ENCODE results near the gene NEXN. TPM values are rescaled to one million over a fixed set of nuclear protein-coding genes. Genes with fewer than 3 reads are reported as not detected.

The NEXN gene
- polyA plus RNA-seq, 1 of the 3 experiments (the other 2 are of a cell fraction): 3.6 TPM

GRCh38 chr1:77899647-77900320, 11.4 kb downstream of the NEXN start:
- Histone ChIP-seq H3K36me3 (replicated peaks in 1 of 2; ENCODE audit: control insufficient read depth in 1 of 2, insufficient read depth in 2 of 2, low read length in 1 of 2) (peaks cover 0 to 19% of the 10 kb centered on the region in 2 experiments), H3K9me2 (no peaks in the 10 kb centered on the region), H3K27me3 (ENCODE audit: insufficient read depth) (no peaks in the 10 kb centered on the region), H3K4me2 (no peak overlapping the region), H3K9ac (no peak overlapping the region), H2AFZ (ENCODE audit: low read depth) (no peak overlapping the region), H3F3A (replicated peaks; ENCODE audit: insufficient read depth) (peaks cover 19% of the 10 kb centered on the region), H3K79me2 (ENCODE audit: insufficient read depth) (peaks cover 58% of the 10 kb centered on the region), H3K9me3 (no peaks in the 10 kb centered on the region), H4K20me1 (ENCODE audit: insufficient read depth) (no peaks in the 10 kb centered on the region), H3K4me1 (ENCODE audit: control insufficient read depth in 1 of 2, insufficient read depth in 2 of 2, low read depth in 1 of 2, low read length in 1 of 2) (0 out of 4 replicates have a peak, but pooled peaks cover 0 to 5% of the 10 kb centered on the region in 2 experiments), H3K4me3 (ENCODE audit: low read depth in 2 of 2, low read length in 1 of 2) (no peak overlapping the region), H3K27ac (ENCODE audit: low read depth in 2 of 2, low read length in 1 of 2) (no peak overlapping the region)
- DNase-seq: no peak
- WGBS (ENCODE audit: low lambda C conversion rate): 92% methylated on average over 4 of the region's 4 CpGs
- CTCF ChIA-PET: interaction anchor here (0.7 to 2.0 kb wide), 18 partner anchors 10 to 747 kb away, joined by 3 to 13 read pairs (median 4); partner anchors contain the start of genes MIGA1 and NEXN
- TF ChIP-seq FOXJ3 (CRISPR knock-in tag; IDR thresholded peaks at IDR 0.05) (no peak), RAD21 (IDR thresholded peaks at IDR 0.05; ENCODE audit: low read length) (no peak), PBX3 (IDR thresholded peaks at IDR 0.05) (no peak), POLR2AphosphoS5 (IDR thresholded peaks at IDR 0.05; ENCODE audit: low read depth, low read length) (no peak), RCOR1 (IDR thresholded peaks at IDR 0.05; ENCODE audit: low read length) (no peak), TCF12 (IDR thresholded peaks at IDR 0.05) (no peak), JUND (IDR thresholded peaks at IDR 0.05) (0 out of 2 replicates have a peak, but pooled peaks have one; percentile 18), SIN3A (IDR thresholded peaks at IDR 0.05; ENCODE audit: borderline replicate concordance, low read depth, low read length) (no peak)
- TF ChIP-seq, protein P1, sequence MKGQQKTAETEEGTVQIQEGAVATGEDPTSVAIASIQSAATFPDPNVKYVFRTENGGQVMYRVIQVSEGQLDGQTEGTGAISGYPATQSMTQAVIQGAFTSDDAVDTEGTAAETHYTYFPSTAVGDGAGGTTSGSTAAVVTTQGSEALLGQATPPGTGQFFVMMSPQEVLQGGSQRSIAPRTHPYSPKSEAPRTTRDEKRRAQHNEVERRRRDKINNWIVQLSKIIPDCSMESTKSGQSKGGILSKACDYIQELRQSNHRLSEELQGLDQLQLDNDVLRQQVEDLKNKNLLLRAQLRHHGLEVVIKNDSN (IDR thresholded peaks at IDR 0.05; ENCODE audit: borderline replicate concordance, low read depth): no peak
- POLR2A ChIA-PET: no interaction called here

- CTCF ChIA-PET: interaction anchor here (0.6 to 2.0 kb wide), 20 partner anchors 13 to 748 kb away, joined by 3 to 13 read pairs (median 3); partner anchors contain the start of gene NEXN
- Histone ChIP-seq H4K20me1 (ENCODE audit: insufficient read depth) (no peaks in the 10 kb centered on the region), H3K27me3 (ENCODE audit: insufficient read depth) (no peaks in the 10 kb centered on the region), H3K4me3 (ENCODE audit: low read depth in 2 of 2, low read length in 1 of 2) (no peak overlapping the region), H2AFZ (ENCODE audit: low read depth) (no peak overlapping the region), H3K27ac (ENCODE audit: low read depth in 2 of 2, low read length in 1 of 2) (no peak overlapping the region), H3K79me2 (ENCODE audit: insufficient read depth) (peaks cover 59% of the 10 kb centered on the region), H3K4me2 (no peak overlapping the region), H3K4me1 (ENCODE audit: control insufficient read depth in 1 of 2, insufficient read depth in 2 of 2, low read depth in 1 of 2, low read length in 1 of 2) (0 out of 4 replicates have a peak, but pooled peaks cover 0 to 5% of the 10 kb centered on the region in 2 experiments), H3K36me3 (replicated peaks in 1 of 2; ENCODE audit: control insufficient read depth in 1 of 2, insufficient read depth in 2 of 2, low read length in 1 of 2) (peaks cover 0 to 12% of the 10 kb centered on the region in 2 experiments), H3K9ac (no peak overlapping the region), H3K9me2 (no peaks in the 10 kb centered on the region), H3K9me3 (no peaks in the 10 kb centered on the region), H3F3A (replicated peaks; ENCODE audit: insufficient read depth) (peaks cover 19% of the 10 kb centered on the region)
- no peak for TF ChIP-seq NFIC (IDR thresholded peaks at IDR 0.05; ENCODE audit: borderline replicate concordance)
- TF ChIP-seq EZH2phosphoT487 (IDR thresholded peaks at IDR 0.05; ENCODE audit: borderline replicate concordance, low read depth): no peak
- no peak for TF ChIP-seq GABPA (IDR thresholded peaks at IDR 0.05; ENCODE audit: low read depth)
- TF ChIP-seq TCF12 (IDR thresholded peaks at IDR 0.05): no peak
- TF ChIP-seq SMC3 (IDR thresholded peaks at IDR 0.05; ENCODE audit: low read depth, low read length): peak; percentile 51
- TF ChIP-seq CTCF (IDR thresholded peaks at IDR 0.05): peak; percentile 85
- TF ChIP-seq RAD21 (IDR thresholded peaks at IDR 0.05; ENCODE audit: low read length): peak; percentile 86
- peak; percentile 43 for DNase-seq
- 33% methylated on average over 4 of the region's 4 CpGs for WGBS (ENCODE audit: low lambda C conversion rate)
- POLR2A ChIA-PET: no interaction called here
Measured at GRCh38 chr1:77900687-77901293, 12.4 kb downstream of the NEXN start.
